HL-60 (cell line): Measurements from ENCODE around the gene ADAMTSL3.

Experiments
- GABPA ChIP-seq: IDR thresholded peaks from 2 replicates; pipeline ENCODE4 v1.6.1; 2012; ENCODE audit warnings: low read depth
- POLR2AphosphoS5 ChIP-seq: IDR thresholded peaks from 2 replicates; pipeline ENCODE4 v1.6.1; 2012; ENCODE audit warnings: low read depth
- TF ChIP-seq, protein P1 (sequence below): IDR thresholded peaks from one replicate; pipeline ENCODE4 v1.5.1; 2011; ENCODE audit warnings: low read length, control low read depth, inconsistent platforms; ENCODE audit not compliant: insufficient read depth

GRCh38 chr15:83753872-83754493 is 100.1 kb downstream of the ADAMTSL3 start:
- TF ChIP-seq, protein P1, sequence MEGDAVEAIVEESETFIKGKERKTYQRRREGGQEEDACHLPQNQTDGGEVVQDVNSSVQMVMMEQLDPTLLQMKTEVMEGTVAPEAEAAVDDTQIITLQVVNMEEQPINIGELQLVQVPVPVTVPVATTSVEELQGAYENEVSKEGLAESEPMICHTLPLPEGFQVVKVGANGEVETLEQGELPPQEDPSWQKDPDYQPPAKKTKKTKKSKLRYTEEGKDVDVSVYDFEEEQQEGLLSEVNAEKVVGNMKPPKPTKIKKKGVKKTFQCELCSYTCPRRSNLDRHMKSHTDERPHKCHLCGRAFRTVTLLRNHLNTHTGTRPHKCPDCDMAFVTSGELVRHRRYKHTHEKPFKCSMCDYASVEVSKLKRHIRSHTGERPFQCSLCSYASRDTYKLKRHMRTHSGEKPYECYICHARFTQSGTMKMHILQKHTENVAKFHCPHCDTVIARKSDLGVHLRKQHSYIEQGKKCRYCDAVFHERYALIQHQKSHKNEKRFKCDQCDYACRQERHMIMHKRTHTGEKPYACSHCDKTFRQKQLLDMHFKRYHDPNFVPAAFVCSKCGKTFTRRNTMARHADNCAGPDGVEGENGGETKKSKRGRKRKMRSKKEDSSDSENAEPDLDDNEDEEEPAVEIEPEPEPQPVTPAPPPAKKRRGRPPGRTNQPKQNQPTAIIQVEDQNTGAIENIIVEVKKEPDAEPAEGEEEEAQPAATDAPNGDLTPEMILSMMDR, result no peak
- no peak for TF ChIP-seq POLR2AphosphoS5
- no peak for TF ChIP-seq GABPA
